NCI-H1105 treated with DMSO at 0.1 percent for 48 hours (cell line): Measurements from ENCODE around the gene C2.

Source experiments
- DNase-seq: peaks from one replicate; lab custom pipeline; 2025; lab: John Stamatoyannopoulos, UW

C2 gene

GRCh38 chr6:31927242-31927862 is at the start of gene C2:
Gene C2, plus strand, starts transcription at chr6:31927717. Its CDS starts 36 bp downstream, at chr6:31927753.
- no peak for DNase-seq

GRCh38 chr6:31878222-31878621 is 49.3 kb upstream of the C2 start:
- no peak for DNase-seq

- no peak for DNase-seq
These were observed 48.8 kb upstream of the C2 start, which contains the start of gene SLC44A4 for GRCh38 chr6:31878726-31879125. Gene SLC44A4, minus strand, starts transcription at chr6:31878997. Its CDS starts 17 bp downstream, at chr6:31878980.

- no peak for DNase-seq
These were observed 48.4 kb upstream of the C2 start for GRCh38 chr6:31879143-31879542.

GRCh38 chr6:31879901-31880300 is 47.6 kb upstream of the C2 start:
- no peak for DNase-seq

GRCh38 chr6:31880616-31881015 is 46.9 kb upstream of the C2 start:
- no peak for DNase-seq

GRCh38 chr6:31881136-31881859 is 46.2 kb upstream of the C2 start:
- no peak for DNase-seq

- DNase-seq, result no peak
These were observed 45.2 kb upstream of the C2 start for GRCh38 chr6:31882344-31882743.

GRCh38 chr6:31883676-31884075 is 43.8 kb upstream of the C2 start:
- DNase-seq, result no peak

- DNase-seq, result no peak
These were observed 42.9 kb upstream of the C2 start for GRCh38 chr6:31884528-31885035.

- DNase-seq, result no peak
These were observed 41.0 kb upstream of the C2 start for GRCh38 chr6:31886541-31886991.

GRCh38 chr6:31887173-31888007 is 40.1 kb upstream of the C2 start:
- DNase-seq, result no peak

- DNase-seq, result no peak
These were observed 39.0 kb upstream of the C2 start for GRCh38 chr6:31888276-31889258.

- no peak for DNase-seq
These were observed 38.1 kb upstream of the C2 start for GRCh38 chr6:31889331-31889972.

GRCh38 chr6:31892821-31893220 is 34.7 kb upstream of the C2 start:
- DNase-seq, result no peak

GRCh38 chr6:31896493-31896855 is 31.0 kb upstream of the C2 start:
- DNase-seq, result no peak

- DNase-seq, result peak; percentile 5
These were observed 30.5 kb upstream of the C2 start for GRCh38 chr6:31896856-31897611.

GRCh38 chr6:31897612-31898382 is 29.7 kb upstream of the C2 start, which contains the start of gene EHMT2:
Gene EHMT2, minus strand, starts transcription at chr6:31897698. Its CDS starts 21 bp downstream, at chr6:31897677.
- DNase-seq, result peak; percentile 84

- DNase-seq, result peak; percentile 66
These were observed 29.0 kb upstream of the C2 start for GRCh38 chr6:31898383-31899011.
